Activated CD4-positive, CD25-positive, alpha-beta regulatory T cell treated with anti-CD3 and anti-CD28 coated beads, Interleukin-2, amount 50 U/mL, for 16 hours (primary cell): Measurements from ENCODE around the gene FARP1.

Experiments used
- DNase-seq: peaks from one replicate; pipeline ENCODE4 v3.0.0-alpha.2; 2020; ENCODE audit warnings: low read depth, low spot score

Gene FARP1

DNA sequence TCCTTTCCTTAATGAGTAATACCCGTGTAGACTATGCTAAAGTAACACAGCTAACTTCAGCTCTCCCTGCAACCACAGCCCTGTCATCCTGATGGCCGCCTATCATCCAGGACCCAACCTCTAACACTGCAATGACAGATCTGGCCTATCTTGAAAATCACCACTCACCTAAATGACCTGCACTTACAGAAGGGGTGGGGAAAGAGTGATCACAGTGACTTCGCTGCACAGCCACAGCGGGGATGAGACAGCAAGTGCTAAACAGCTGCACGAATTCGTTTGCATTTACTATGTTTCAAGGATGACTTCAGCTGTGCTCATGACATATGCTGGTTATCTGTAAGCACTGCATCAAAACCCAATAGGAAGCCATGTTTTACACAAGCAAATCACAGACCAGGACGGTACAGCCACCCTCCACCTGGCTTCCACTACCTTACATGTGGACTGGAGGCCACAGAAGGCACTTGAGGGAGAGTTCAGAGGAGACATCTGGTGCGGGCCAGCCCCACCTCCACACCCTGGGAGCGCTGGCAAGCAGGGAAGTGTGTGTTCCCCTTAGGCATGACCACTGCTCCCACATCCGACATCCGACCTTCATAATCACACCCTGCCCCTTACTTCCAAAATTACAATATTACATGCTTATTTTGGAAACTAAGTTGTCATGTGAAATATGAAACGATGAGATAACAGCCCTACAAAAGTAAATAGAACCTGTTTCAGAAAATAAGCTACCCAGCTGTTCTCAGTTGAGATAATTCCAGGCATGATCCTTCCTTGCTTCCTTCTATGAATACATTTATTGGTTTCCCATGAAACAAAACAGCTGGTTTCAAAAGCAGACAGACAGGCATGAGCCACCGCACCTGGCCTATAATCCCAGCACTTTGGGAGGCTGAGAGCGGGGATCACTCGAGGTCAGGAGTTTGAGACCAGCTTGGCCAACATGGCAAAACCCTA, 338.3 kb downstream of the FARP1 start:
- DNase-seq = no peak

DNA sequence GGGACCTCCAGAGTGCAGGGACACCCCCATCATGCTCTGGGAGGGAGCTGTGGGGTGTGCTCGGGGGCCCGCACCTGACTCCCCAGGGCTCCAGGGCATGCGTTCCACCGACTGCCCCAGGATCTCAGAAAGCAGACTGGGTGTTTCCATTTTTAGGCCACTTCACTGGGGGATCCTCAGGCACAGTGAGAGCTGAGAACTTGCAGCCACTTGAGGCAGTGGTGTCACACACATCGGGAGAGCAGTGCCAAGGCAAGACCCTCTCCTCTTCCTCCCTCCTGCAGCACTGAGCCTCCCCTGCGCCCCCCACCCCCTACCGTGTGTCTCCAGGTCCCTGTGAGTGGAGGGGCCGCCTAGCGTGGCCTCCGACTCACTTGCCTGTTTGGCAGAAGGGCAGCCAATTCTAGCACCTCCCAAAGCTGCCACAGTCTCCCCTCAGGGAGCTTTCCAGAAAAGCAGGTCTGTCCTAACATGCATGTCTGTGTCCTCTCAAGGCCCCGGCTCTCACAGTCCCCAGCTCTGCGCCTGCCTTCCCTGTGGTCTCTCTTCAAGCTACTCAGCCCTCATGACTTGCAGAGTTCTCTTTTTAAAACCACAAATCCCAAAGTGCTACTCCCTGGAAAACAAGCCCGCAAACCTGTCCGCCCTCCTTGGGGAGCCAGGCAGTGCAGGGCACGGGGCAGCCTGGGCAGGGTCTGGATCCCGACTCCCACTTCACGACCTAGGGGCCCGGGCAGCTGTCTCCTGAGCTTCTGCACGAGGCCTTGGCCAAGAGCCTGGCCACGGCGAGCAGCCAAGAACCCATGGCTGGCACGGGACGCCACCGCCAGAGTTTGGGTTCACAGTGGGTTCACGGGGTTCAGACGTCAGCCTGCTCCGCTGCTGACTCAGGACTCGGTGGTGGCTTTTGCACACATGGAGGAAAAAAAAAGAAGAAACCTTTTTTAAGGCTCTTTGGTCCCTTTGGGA, 339.9 kb downstream of the FARP1 start:
- DNase-seq = no peak

DNA sequence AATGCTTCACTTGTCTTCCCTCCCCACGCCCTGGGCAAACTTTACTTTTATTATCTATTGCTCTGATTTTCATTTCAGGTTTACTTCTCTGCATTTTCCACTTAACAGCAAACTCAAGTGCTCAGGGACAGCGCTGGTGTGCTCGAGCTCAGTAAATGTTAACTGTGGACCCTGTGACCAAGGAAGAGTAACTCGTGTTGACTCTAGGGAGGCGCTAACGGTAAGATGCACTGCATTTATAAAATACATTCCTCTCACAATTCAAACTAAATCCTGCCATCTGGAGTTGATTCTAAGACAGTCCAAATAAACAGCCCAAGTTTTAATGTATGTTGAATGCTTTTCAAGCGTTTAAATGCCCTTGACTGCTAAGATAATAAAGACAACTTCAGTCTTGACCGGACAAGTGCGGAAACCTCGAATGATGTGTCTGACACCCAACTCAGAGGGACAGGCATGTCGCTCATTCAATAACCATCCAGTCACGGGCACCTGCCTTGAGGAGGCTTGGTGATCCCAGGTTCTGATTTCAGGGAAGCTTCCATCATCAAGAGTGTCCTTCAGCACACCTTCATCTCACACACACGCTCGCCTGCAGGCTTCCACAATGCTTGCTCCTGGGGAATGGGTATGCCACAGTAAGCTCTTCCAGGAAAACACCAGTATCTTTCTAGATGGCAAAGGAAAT, 340.9 kb downstream of the FARP1 start:
- DNase-seq = no peak

DNA sequence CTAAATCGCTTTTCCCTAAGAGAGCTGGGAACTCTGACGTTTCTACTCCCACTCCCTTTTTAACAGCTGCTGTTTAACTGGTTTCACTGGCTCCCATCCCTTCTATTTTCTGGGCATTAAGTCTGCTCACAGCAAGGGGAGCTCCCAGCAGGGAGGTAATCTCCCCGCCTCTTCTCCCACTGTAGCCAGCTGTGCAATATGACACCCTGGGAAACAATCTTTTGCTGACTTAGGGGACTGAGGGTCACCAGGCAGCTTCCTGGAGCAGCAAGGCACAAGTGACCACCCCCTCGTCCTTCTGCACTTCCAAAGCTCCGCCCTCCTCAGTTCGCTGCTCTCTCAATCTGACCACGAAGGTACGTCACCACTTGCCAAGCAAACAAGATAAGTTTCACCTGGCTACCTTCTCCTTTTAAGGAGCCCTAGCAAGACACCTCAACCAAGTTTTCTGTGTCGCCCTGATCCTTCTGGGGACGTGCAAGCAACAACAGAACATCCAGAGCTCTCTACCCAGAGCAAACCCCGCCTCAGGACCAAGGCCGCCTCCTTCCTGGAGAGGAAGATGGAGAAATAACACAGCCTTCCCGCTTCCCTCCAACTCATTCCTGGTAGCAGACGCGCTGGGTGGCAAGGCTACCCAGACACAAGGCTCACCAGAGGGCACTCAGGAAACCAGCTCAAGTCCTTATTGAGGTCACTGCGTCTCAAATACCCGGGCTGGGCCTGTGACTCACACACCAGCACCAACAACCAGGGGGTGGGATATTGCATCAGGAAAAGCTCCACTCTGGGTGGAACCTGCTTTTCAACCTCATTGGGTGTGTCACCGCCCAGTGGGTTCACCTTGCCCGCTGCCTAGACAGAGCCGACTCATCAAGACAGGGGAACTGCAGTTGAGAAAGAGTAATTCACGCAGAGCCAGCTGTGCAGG, 341.7 kb downstream of the FARP1 start:
- DNase-seq = no peak

DNA sequence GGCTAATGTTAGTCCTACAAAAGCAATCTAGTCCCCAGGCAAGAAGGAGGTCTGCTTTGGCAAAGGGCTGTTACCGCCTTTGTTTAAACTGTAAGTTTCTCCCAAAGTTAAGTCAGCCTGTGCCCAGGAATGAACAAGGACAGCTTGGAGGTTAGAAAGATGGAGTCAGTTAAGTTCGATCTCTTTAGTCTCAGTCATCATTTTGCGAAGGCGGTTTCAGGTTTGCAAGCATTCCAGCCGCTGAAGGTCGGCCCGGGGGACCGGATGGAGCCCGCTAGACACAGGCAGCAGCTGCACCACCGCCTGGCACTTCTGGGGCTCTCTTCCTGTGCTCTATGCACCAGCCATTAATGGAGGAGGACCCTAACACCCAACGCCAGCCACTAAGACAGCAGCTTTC, 342.7 kb downstream of the FARP1 start:
- no peak for DNase-seq

DNA sequence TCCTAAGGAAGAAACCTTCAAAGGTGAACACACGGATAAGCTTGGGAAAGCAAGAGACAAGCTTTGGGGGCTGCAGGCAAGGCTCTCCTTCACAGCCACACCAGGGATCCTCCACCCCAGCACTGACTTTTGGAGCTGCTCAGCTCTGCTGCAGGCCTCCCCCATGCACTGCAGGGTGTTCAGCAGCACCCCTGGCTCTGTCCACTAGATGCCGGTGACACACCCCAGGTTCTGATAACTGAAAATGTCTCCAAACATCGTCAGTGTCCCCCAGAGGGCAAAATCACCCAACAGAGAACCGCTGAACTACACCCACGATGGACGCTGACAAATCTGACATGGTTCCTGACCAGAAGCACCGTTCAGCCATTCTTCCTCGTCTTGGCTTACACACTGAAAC, 343.5 kb downstream of the FARP1 start:
- no peak for DNase-seq

DNA sequence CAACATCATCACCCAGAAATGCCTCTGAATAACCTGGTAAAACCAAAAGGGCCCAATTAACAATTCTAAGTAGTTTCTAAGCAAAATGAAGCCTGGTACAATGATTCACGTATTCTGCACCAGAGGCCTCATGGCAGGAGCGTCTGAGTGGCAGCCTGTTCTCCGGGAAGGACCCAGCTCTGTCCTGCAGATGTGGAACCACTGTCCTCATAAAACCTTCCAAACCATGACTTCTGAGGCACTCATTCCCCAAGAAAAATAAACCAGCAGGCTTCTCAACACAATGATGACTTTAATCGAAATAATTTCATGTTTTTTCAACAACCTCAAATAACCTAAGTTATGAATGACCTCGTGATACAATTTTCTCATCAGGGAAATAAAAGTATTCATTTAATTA, 344.1 kb downstream of the FARP1 start:
- no peak for DNase-seq

DNA sequence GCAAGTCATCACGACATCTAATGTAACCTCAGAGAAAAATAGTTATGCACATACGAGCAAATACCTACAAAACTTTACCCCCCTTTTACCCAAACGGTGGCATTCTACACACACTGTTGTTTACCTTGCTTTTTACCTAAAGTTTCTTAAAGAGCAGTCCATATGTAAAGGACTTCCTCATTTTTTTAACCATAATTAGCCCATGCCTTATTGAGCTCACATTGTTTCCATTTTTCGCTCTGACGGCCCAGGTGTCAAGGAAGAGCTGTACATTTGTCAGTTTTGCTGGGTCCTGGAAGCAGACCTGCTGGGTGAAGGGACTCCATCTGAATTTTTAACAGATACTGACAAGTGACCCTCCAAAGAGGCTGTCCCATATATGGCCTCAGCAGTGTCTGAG, 344.6 kb downstream of the FARP1 start:
- DNase-seq = no peak

DNA sequence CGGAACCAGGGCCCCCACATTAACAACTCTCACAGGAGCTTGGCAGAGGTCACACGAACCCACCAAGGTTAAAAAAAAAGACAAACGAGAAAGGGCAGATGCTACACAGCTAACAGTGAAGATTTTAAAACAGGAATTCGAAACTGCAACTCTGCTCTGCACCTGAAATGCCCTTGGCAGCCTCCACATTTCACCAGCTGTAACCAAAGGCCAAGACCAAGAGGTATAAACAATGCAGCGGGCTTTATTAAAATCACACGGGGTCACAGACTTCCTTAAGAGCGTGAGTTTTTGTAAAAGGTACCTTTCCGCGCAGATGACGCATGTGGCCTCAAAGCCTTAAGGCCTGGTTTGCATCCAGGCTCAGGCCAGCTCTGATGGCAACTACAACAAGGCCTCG, 345.8 kb downstream of the FARP1 start:
- DNase-seq = no peak

DNA sequence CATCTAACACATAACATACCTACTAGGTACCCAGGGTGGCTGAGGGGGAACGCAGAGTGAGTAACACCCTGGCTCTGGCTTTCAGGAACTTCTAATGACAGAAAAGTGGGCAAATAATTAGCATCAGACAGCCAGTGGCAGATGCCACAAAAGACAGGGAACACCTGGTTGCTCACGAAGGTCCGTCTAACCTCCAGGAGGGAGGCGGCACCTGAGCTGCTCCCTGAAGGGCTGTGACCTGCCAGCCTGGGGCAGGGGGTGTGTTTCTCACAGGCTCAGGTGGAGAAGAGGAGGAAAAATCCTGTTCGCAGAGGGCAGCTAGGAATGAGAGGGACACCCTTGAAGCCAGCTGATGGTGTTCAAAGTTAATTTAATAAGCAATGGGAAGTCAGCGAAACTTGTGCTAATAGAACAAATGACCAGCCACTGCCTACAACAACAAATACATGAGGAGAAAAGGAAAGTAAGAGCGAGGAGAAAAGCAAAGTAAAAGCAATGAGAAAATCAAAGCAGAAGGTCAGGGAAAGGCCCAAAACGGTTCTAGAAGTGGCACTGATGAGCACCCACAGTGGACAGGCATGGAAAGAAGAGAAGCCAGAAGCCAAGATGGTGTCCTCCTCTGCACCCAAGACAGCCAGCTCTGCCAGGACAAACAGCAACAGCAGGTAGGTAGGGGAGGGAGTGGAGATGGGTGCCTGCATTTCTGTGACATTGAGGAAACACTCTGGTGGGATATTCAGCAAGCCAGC, 346.7 kb downstream of the FARP1 start:
- no peak for DNase-seq

DNA sequence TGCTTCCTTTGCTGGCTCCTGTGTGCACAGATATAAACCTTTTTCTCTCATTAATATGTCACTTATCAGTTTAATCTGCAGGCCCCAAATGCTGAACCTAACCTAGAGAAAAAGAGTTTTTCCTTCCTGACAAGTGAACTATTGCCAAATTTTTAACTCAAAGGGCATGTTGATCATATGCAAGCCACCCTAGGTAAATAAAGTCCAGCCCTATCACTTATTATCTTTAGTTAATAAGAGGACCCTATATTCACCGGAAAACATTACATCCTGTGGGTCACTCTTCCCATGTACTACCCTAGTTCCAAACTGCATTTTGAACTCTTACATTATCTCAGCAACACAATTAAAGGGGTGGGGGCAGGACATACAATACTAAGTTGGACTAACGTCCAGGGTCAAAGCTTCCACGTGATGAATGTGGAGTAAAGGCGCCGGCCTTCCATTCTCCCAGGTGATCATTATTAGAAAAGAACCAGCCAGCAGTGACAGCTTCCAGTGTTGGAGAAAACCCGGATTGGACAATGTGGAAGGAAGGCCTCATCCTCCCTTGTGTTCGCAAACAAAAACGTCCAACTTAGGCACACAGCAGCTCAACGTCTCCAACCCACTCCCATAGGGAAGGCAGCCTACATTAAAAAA, 347.4 kb downstream of the FARP1 start:
- no peak for DNase-seq

DNA sequence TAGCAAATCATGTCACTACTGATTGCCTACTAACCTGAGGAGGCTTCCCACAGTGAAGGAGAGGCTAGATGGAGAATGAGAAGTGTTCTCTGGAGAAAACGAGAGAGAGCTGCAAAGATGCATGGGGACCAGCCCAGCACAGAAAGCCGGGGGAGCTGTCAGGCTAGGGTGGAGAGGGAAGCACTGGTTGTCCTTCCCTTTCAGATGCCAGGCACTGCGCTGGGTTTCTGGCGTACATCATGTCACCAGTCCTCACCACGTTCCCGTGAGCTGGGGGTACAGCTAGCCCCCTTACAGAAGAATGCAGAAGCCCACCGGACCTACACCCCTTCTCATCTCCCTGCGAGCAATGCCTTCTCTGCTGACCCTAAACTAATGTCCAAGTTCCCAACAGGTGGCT, 348.0 kb downstream of the FARP1 start:
- no peak for DNase-seq

DNA sequence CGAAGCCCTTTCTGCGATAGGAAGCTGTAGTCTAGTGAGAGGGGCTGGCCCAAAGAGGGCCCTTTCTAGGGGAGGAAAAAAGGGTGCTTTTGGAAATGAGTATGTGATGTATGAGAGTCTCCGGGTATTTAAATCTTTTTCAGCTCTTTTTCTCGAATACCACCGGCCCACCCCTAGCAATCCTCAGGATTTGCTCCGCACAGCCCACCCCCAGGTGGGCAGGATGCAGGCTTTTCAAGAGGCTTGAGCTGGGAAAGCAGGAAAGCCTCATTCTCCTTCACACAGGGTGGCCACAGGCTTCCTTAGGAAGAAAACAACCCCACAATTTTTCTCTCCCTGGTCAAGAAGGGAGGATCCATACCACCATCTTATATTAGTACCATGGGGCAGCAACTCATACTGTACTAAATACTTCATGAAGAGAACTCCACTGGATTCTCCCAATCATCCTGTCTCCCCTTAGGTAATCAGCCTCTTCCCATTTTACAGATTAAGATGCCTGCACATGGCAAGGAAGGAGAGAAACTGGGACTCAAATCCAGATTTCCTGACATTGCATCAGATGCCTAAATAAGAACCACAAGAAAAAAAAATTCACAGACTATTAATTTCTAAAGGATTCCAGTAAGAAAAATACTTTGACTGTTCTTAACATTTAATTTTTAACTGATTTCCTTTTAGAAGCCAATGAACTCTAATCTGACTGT, 349.6 kb downstream of the FARP1 start:
- no peak for DNase-seq

DNA sequence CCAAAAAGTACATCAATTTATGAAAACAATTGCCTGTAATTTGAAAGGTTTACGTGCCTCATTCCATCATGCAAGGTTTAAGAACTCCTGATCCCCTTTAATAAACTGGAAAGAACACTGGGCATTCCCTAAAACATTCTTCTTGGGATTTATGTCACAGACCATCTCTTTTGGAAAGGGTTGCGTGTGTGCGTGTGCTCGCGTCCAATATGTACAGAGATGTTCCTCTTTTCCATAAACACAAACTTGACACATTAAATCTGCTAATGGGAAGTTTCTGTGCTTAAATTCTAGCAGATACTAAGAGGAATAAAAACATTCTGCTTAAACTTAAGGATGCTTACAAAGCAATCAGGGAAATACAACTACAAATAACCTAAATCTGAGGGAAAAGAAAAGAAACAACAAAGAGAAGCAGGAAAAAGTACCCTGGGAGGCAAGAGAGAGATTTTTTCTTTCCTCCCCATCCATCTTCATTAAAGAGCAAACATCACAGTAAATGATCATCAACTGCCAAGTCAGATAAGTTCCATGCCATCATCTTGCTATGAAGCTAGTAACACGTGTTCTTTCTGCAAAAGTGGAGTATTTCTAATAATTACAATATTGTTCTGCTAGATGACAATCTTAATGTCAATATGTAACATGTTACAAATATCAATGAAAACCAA, 350.3 kb downstream of the FARP1 start:
- no peak for DNase-seq

DNA sequence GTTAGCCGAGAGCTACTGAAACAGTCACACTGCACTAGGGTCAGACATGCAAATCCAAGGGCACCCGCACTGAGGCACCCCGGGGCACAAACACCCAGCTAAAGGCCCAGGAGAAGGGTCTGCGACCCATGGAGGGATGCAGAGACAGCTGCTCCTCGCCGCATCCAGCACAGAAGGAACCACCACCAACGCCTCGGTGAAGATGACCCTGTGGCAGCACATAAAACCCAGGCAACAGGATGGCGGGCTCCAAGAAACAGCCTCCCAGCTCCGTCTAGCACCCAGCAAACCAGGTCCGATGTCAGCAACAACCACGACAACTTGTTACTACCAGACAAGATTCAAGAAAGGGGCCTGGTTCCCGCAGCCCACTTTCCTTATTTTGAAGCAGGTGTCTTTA, 351.9 kb downstream of the FARP1 start:
- DNase-seq = no peak

DNA sequence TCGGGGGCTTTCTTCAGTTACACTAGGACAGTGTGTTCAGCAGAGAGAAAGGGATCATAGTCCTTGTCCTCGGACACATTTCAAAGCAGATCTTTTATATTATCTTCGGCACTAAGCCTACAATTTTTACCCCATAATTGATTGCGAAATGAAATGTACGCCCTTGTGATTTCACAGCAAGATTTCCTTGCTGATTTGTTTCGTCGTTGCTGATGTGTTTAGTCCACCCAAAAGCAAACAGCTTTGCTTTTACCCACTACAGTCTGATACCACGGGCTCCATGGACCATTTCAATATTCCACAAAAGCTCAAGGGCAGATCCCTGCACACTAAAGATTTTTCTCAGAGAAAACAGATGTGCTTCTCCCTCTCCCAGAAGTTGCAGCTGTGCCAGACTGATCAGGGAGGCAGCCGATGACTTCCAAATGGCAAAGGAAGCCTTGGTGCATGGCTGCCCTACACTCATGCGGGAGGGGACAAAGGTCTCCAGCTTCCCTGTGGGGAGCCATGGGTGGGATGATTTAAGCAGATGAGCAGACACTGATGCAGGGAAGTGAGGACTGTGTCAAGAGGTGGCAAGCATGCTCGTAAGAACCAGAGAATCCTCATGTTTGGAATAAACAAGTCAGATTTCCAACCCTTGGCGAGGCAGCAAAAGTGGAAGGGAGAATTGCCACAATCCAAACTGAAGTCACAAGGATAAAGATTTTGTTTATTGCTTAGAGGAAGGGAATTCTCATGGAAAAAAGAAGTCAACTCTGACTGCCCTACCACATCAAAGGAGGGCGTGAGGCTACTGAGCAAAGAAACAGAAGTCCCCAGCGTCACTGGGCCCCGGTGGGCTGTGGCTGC, 353.0 kb downstream of the FARP1 start:
- DNase-seq = no peak

DNA sequence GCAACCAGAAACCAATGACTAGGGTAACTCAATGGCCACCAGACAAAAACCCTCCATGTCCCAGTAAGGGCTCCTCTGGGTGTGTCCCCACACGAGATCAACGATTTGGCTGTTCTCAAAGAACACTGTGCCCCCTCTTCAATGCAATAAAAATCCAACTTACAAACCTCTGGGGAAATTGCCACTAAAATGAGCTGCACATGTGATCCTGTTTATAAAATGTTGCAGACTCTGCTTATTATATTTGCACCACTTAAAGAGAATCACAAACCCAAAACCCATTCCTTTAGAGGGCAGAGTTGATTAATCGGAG, 353.5 kb downstream of the FARP1 start:
- no peak for DNase-seq

DNA sequence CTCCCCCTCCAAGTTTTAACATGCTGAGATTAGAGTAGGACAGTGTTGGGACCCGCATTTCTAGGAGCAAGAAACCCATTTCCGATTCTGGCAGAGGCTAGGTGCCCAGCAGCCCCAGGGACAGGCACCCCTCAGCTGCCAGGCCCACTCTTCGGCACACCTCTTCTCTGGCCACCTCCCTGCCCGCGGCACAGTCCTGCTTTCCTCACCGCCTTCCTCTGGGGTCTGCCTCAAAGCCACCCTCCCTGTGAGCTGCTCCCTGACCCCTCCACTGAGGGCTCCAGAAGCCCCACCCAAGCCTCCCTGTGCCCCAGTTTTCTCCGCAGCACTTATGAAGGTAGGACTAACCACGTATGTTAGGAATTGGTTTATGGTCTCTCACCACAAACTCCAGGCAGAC, 354.1 kb downstream of the FARP1 start:
- no peak for DNase-seq
